ENCODE results near the gene DNAH8.
"Not testable (repeated sequence)": the region's sequence is repeated elsewhere in the genome, so short reads cannot be mapped to it uniquely, and the experiment has no call there.

Gene DNAH8

GRCh38 chr6:38699702-38700101, 15.4 kb upstream of the DNAH8 start:
- DNase-seq (ENCODE audit: low read depth in 2 of 2), result not testable (repeated sequence)

DNA sequence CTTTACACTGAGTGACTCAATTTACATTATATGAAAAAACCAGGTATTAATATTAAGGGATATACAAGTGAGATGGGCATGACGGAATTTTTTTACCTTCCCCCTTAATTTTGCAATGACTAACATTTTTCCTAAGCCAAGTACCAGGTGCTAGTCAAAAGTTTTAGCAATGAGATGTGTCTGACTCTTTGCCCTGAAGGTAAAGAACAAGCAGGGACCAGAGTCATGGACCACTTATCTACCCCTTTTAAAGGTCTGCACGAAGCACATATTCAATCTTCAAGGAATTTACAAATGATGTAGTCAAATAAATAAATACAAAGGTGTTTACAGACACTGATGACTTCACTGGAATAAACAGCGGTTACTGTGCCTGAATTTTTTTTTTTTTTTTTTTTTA, 13.6 kb upstream of the DNAH8 start:
- no peak for DNase-seq (ENCODE audit: low read depth in 2 of 2)

- peak; percentile 96 for DNase-seq (ENCODE audit: low read depth in 2 of 2)
These were observed 12.3 kb upstream of the DNAH8 start, which contains the start of gene GLO1 for GRCh38 chr6:38702558-38703397. GLO1 (minus strand) TSS chr6:38703145; CDS start chr6:38703054, 91 bp downstream.

DNA sequence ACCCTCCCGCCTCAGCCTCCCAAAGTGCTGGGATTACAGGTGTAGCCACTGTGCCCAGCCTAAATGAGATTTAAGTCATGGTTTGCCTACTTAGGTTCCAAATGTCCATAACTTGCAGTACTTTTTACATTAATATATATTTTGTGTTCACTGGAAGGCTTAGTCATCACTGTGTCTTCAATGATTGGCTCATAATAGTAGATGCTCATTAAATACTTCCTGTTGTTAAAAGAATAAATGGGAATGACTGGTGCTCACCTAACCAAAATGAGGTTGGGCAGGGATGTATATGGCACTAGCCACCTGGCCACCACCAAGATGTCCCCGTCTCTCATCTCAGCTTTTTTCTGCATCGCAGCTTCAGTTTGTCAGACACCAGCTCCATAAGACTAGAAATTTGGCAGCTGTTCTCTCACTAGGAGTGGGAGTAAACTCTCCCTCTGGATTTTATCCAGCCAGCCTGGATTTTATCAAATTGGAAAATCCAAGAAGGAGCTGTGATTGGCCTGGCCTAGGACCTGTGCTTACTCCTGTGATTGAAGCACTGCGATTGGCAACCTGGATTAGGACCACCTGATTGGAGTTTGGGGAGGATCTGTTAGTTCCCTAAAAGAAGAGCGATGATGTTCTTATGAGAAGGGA, 11.0 kb upstream of the DNAH8 start:
- no peak for DNase-seq (ENCODE audit: low read depth in 2 of 2)

- no peak for DNase-seq (ENCODE audit: low read depth in 2 of 2)
These were observed 9.2 kb upstream of the DNAH8 start for GRCh38 chr6:38705924-38706323.

- DNase-seq (ENCODE audit: low read depth in 2 of 2), result no peak
These were observed 6.6 kb upstream of the DNAH8 start for GRCh38 chr6:38708496-38708895.

- peak; percentile 36 for DNase-seq (ENCODE audit: low read depth in 2 of 2)
These were observed 1.3 kb upstream of the DNAH8 start for GRCh38 chr6:38713812-38714211.

- DNase-seq (ENCODE audit: low read depth in 2 of 2), result no peak
These were observed 684 bp upstream of the DNAH8 start for GRCh38 chr6:38714239-38715015.

- no peak for DNase-seq (ENCODE audit: low read depth in 2 of 2)
These were observed 1.7 kb downstream of the DNAH8 start for GRCh38 chr6:38716825-38717224.

DNA sequence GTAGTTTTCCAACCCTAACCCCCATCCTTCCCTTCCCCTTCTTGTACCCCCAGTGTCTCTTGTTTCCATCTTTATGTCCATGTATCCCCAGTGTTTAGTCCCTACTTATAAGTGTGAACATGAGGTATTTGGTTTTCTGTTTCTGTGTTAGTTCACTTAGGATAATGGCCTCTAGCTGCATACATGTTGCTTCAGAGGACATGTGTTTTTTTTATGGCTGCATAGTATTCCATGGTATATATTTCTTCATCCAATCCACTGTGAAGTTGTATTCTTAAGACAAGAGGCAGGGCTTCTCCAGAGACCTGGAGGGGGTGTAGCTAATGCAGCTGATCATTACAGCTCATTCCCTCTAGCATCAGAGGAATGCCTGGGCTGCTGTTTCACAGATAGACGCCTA, 4.2 kb downstream of the DNAH8 start:
- DNase-seq (ENCODE audit: low read depth in 2 of 2), result no peak

- DNase-seq (ENCODE audit: low read depth in 2 of 2), result no peak
These were observed 5.2 kb downstream of the DNAH8 start for GRCh38 chr6:38720295-38720694.

GRCh38 chr6:38722038-38722437, 6.9 kb downstream of the DNAH8 start:
- DNase-seq (ENCODE audit: low read depth in 2 of 2), result no peak

- DNase-seq (ENCODE audit: low read depth in 2 of 2), result no peak
These were observed 7.7 kb downstream of the DNAH8 start for GRCh38 chr6:38722727-38723334.

- no peak for DNase-seq (ENCODE audit: low read depth in 2 of 2)
These were observed 8.7 kb downstream of the DNAH8 start for GRCh38 chr6:38723783-38724182.

GRCh38 chr6:38724343-38724742, 9.2 kb downstream of the DNAH8 start:
- no peak for DNase-seq (ENCODE audit: low read depth in 2 of 2)

DNA sequence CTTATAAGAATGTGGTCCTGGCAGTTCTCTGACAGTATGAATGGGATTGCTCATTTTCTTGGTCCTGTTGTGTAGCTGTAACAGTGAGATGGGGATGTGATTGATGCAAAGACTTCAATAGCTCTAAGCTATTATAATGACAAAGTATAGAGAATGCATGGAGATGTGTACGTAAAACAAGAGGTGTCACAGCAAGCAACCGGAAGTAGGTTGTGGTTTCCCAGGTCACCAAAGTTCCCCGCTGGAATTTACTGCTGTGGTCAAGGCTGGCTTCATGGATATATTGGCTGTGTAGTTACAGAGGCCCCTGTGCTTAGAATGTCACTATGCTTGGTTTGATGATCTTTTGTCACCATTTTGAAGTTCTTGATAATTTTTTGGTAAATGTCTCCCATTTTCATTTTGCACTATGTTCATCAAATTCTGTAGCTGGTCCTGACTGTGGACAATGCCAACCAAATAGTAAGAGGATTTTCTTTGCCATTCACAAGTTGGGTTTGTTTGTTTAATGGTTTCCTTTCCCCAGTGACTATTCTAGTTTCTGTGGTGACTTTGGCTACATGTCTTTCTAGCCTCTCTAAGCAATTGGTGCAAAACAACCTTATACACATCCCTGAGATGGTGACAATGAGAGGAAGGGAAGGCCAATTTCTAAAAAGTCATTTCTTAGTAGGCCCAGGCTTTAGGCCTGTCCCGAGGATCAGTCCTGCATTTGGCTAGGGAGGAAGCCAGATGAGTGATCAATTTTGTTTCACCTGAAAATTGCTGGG, 10.5 kb downstream of the DNAH8 start:
- no peak for DNase-seq (ENCODE audit: low read depth in 2 of 2)

DNA sequence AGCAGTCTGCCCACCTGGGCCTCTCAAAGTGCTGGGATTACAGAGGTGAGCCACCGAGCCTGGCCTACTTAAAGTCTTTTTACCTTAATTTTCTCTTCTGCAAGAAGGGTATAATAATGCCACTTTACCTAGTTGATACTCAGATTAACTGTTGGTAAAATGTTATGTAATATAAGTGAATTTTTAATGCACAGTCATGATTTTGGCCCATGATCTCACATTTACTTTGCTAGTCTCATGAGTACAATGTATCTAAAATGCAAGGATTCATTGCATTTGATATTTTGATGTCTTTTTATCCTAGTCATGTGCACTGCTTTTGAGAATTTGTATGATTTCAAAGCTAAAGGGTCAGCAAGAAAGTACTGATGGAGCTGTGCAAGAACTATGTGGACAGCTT, 13.1 kb downstream of the DNAH8 start:
- DNase-seq (ENCODE audit: low read depth in 2 of 2), result no peak

DNA sequence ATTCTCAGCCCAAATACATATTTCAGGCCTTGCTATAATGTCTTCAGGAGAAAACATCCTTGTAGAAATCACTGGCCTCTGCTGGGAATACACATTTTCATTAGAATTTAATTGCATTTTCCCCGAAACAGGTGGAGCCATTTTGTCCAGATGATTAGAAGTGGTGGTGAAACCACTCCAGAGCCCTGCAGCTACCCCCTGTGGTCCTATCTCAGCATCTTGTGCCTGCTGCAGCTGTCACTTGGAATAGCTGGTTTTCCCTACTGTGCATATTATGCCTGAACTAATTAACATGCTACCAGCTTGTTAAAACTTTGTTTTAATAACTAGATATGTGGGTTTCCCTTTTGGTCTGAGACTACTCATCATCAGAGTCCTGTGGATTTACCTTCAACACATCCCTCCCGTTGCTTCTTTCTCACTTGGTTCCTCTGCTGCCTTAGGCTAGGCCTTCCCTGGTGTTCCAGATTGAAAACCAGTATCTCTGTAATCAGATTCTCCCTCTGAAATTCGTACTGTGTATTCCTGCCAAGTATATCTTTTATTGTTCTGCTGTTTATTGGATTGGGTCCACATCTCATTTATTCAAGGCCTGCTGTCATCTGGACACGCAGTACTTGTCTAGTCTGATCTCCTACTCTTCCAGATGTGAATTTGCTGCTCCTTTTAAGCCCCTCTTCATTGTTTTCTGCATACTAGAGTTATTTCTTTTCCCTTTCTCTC, 15.2 kb downstream of the DNAH8 start:
- DNase-seq (ENCODE audit: low read depth in 2 of 2), result no peak

- no peak for DNase-seq (ENCODE audit: low read depth in 2 of 2)
These were observed 21.8 kb downstream of the DNAH8 start for GRCh38 chr6:38736951-38737350.

DNA sequence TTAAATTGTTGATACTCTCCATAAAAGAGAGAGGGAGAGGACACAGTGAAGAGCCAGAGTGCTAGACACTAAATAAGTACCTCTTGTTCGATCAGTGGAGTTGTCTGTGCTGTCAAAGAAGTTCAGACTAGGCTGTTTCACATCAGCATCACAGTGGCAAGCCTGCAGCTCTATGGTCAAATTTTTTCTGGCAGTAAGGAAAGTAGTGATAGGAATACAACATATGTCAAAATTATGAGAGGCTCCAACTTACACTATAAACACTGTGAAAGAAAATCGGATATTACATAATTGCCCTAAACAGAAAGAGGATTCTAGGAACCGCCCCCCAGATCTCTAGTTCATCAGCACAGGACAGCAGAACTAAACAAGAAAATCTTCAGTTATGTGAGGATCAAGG, 23.1 kb downstream of the DNAH8 start:
- no peak for DNase-seq (ENCODE audit: low read depth in 2 of 2)

GRCh38 chr6:38739532-38739931, 24.4 kb downstream of the DNAH8 start:
- no peak for DNase-seq (ENCODE audit: low read depth in 2 of 2)
